HL-60 (cell line): Measurements from ENCODE around the gene TCP11.

Source experiments
- GABPA ChIP-seq: IDR thresholded peaks from 2 replicates; pipeline ENCODE4 v1.6.1; 2012; ENCODE audit warnings: low read depth
- POLR2AphosphoS5 ChIP-seq: IDR thresholded peaks from 2 replicates; pipeline ENCODE4 v1.6.1; 2012; ENCODE audit warnings: low read depth
- SPI1 ChIP-seq: IDR thresholded peaks from 2 replicates; pipeline ENCODE4 v1.6.1; 2012; ENCODE audit warnings: low read depth, mild to moderate bottlenecking, borderline replicate concordance
- TF ChIP-seq, protein P1 (sequence below): IDR thresholded peaks from one replicate; pipeline ENCODE4 v1.5.1; 2011; ENCODE audit warnings: low read length, control low read depth, inconsistent platforms; ENCODE audit not compliant: insufficient read depth
- TF ChIP-seq, protein P2 (sequence below): IDR thresholded peaks from 2 replicates; pipeline ENCODE4 v1.6.1; 2012; ENCODE audit warnings: low read depth; ENCODE audit not compliant: insufficient replicate concordance

DNA sequence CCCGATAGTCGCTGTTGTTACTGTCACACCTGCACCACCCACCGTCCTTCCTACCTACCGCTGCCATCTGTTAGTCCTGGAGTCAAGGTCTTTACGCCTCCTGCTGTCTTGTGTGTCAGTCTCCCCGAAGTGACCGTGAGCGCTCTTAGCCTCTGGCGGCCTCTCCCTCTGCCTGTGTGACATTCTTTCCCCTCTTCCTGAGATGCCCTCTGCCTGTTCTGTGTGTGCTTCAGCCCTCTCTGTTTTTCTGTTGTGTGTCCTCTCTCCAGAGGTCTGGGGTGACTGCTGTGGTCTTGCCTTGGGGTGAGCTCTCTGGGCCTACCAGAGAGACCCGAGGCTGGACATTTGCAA is 54.9 kb downstream of the TCP11 start:
- TF ChIP-seq, protein P1, sequence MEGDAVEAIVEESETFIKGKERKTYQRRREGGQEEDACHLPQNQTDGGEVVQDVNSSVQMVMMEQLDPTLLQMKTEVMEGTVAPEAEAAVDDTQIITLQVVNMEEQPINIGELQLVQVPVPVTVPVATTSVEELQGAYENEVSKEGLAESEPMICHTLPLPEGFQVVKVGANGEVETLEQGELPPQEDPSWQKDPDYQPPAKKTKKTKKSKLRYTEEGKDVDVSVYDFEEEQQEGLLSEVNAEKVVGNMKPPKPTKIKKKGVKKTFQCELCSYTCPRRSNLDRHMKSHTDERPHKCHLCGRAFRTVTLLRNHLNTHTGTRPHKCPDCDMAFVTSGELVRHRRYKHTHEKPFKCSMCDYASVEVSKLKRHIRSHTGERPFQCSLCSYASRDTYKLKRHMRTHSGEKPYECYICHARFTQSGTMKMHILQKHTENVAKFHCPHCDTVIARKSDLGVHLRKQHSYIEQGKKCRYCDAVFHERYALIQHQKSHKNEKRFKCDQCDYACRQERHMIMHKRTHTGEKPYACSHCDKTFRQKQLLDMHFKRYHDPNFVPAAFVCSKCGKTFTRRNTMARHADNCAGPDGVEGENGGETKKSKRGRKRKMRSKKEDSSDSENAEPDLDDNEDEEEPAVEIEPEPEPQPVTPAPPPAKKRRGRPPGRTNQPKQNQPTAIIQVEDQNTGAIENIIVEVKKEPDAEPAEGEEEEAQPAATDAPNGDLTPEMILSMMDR = no peak
- TF ChIP-seq GABPA (no peak), POLR2AphosphoS5 (no peak), SPI1 (no peak)
- TF ChIP-seq, protein P2, sequence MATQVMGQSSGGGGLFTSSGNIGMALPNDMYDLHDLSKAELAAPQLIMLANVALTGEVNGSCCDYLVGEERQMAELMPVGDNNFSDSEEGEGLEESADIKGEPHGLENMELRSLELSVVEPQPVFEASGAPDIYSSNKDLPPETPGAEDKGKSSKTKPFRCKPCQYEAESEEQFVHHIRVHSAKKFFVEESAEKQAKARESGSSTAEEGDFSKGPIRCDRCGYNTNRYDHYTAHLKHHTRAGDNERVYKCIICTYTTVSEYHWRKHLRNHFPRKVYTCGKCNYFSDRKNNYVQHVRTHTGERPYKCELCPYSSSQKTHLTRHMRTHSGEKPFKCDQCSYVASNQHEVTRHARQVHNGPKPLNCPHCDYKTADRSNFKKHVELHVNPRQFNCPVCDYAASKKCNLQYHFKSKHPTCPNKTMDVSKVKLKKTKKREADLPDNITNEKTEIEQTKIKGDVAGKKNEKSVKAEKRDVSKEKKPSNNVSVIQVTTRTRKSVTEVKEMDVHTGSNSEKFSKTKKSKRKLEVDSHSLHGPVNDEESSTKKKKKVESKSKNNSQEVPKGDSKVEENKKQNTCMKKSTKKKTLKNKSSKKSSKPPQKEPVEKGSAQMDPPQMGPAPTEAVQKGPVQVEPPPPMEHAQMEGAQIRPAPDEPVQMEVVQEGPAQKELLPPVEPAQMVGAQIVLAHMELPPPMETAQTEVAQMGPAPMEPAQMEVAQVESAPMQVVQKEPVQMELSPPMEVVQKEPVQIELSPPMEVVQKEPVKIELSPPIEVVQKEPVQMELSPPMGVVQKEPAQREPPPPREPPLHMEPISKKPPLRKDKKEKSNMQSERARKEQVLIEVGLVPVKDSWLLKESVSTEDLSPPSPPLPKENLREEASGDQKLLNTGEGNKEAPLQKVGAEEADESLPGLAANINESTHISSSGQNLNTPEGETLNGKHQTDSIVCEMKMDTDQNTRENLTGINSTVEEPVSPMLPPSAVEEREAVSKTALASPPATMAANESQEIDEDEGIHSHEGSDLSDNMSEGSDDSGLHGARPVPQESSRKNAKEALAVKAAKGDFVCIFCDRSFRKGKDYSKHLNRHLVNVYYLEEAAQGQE = no peak
